Measurements from ENCODE around the gene HIGD1B.

Gene HIGD1B

GRCh38 chr17:44878627-44879221 is 31.0 kb downstream of the HIGD1B start:
- Histone ChIP-seq H3K27ac (replicated peaks) (no peak overlapping the region; the same call in 1 of the 2 replicates), H3K27me3 (ENCODE audit: insufficient read depth, poor library complexity, severe bottlenecking) (no peaks in the 10 kb centered on the region), H3K4me3 (replicated peaks; ENCODE audit: insufficient read depth, low read length) (no peak overlapping the region)
- peak in 1 of 2 experiments; percentile 13 for DNase-seq (ENCODE audit: low read depth in 1 of 2, low spot score in 1 of 2)
- TF ChIP-seq, protein P1, sequence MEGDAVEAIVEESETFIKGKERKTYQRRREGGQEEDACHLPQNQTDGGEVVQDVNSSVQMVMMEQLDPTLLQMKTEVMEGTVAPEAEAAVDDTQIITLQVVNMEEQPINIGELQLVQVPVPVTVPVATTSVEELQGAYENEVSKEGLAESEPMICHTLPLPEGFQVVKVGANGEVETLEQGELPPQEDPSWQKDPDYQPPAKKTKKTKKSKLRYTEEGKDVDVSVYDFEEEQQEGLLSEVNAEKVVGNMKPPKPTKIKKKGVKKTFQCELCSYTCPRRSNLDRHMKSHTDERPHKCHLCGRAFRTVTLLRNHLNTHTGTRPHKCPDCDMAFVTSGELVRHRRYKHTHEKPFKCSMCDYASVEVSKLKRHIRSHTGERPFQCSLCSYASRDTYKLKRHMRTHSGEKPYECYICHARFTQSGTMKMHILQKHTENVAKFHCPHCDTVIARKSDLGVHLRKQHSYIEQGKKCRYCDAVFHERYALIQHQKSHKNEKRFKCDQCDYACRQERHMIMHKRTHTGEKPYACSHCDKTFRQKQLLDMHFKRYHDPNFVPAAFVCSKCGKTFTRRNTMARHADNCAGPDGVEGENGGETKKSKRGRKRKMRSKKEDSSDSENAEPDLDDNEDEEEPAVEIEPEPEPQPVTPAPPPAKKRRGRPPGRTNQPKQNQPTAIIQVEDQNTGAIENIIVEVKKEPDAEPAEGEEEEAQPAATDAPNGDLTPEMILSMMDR (IDR thresholded peaks at IDR 0.05; ENCODE audit: insufficient read depth, low read length) = peak; percentile 29
- TF ChIP-seq POLR2AphosphoS5 (IDR thresholded peaks at IDR 0.05; ENCODE audit: low read depth) = no peak

GRCh38 chr17:44879376-44879775 is 31.7 kb downstream of the HIGD1B start:
- TF ChIP-seq, protein P2, sequence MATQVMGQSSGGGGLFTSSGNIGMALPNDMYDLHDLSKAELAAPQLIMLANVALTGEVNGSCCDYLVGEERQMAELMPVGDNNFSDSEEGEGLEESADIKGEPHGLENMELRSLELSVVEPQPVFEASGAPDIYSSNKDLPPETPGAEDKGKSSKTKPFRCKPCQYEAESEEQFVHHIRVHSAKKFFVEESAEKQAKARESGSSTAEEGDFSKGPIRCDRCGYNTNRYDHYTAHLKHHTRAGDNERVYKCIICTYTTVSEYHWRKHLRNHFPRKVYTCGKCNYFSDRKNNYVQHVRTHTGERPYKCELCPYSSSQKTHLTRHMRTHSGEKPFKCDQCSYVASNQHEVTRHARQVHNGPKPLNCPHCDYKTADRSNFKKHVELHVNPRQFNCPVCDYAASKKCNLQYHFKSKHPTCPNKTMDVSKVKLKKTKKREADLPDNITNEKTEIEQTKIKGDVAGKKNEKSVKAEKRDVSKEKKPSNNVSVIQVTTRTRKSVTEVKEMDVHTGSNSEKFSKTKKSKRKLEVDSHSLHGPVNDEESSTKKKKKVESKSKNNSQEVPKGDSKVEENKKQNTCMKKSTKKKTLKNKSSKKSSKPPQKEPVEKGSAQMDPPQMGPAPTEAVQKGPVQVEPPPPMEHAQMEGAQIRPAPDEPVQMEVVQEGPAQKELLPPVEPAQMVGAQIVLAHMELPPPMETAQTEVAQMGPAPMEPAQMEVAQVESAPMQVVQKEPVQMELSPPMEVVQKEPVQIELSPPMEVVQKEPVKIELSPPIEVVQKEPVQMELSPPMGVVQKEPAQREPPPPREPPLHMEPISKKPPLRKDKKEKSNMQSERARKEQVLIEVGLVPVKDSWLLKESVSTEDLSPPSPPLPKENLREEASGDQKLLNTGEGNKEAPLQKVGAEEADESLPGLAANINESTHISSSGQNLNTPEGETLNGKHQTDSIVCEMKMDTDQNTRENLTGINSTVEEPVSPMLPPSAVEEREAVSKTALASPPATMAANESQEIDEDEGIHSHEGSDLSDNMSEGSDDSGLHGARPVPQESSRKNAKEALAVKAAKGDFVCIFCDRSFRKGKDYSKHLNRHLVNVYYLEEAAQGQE (IDR thresholded peaks at IDR 0.05; ENCODE audit: insufficient replicate concordance, low read depth) = no peak
- TF ChIP-seq POLR2AphosphoS5 (IDR thresholded peaks at IDR 0.05; ENCODE audit: low read depth) = no peak
- no peak for TF ChIP-seq GABPA (IDR thresholded peaks at IDR 0.05; ENCODE audit: low read depth)
- TF ChIP-seq, protein P1 (IDR thresholded peaks at IDR 0.05; ENCODE audit: insufficient read depth, low read length) = no peak
- TF ChIP-seq SPI1 (IDR thresholded peaks at IDR 0.05; ENCODE audit: borderline replicate concordance, low read depth) = no peak
- H3K27me3 ChIP-seq (ENCODE audit: insufficient read depth, poor library complexity, severe bottlenecking) = no peaks in the 10 kb centered on the region
- H3K4me3 ChIP-seq (replicated peaks; ENCODE audit: insufficient read depth, low read length) = no peak overlapping the region
- no peak for DNase-seq (ENCODE audit: low read depth in 1 of 2, low spot score in 1 of 2)
- H3K27ac ChIP-seq (replicated peaks) = no peak overlapping the region

DNA sequence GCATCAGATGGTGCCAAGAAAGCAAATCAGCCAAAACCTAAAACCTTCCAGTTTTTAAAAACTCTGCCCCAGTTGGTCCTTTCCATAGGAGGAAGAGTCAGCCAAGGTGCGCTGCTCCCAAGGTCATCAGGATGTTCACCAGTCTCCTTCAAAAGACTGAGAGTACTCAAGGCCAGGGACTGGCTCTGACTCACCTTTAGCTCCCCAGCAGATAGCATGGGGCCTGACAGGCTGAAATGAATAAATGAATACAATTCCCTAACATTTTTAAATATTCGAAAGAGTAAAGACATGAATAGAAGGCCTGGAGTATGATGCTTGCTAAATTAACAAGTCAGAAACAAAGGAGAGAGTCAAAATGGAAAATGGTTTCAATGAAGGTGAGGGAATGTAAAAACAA is 32.4 kb downstream of the HIGD1B start:
- Histone ChIP-seq H3K4me3 (replicated peaks; ENCODE audit: insufficient read depth, low read length) (no peak overlapping the region), H3K27ac (replicated peaks) (no peak overlapping the region), H3K27me3 (ENCODE audit: insufficient read depth, poor library complexity, severe bottlenecking) (no peaks in the 10 kb centered on the region)
- no peak for DNase-seq (ENCODE audit: low read depth in 1 of 2, low spot score in 1 of 2)
- TF ChIP-seq GABPA (IDR thresholded peaks at IDR 0.05; ENCODE audit: low read depth) = no peak
- no peak for TF ChIP-seq POLR2AphosphoS5 (IDR thresholded peaks at IDR 0.05; ENCODE audit: low read depth)
- TF ChIP-seq, protein P2 (IDR thresholded peaks at IDR 0.05; ENCODE audit: insufficient replicate concordance, low read depth) = no peak
- TF ChIP-seq, protein P1 (IDR thresholded peaks at IDR 0.05; ENCODE audit: insufficient read depth, low read length) = no peak
- TF ChIP-seq SPI1 (IDR thresholded peaks at IDR 0.05; ENCODE audit: borderline replicate concordance, low read depth) = no peak

GRCh38 chr17:44881145-44881544 is 33.5 kb downstream of the HIGD1B start:
- H3K4me3 ChIP-seq (replicated peaks; ENCODE audit: insufficient read depth, low read length) = no peak overlapping the region
- no peaks in the 10 kb centered on the region for H3K27me3 ChIP-seq (ENCODE audit: insufficient read depth, poor library complexity, severe bottlenecking)
- H3K27ac ChIP-seq (replicated peaks) = no peak overlapping the region
- no peak for DNase-seq (ENCODE audit: low read depth in 1 of 2, low spot score in 1 of 2)
- no peak for TF ChIP-seq POLR2AphosphoS5 (IDR thresholded peaks at IDR 0.05; ENCODE audit: low read depth)
- TF ChIP-seq, protein P1 (IDR thresholded peaks at IDR 0.05; ENCODE audit: insufficient read depth, low read length) = no peak
- TF ChIP-seq, protein P2 (IDR thresholded peaks at IDR 0.05; ENCODE audit: insufficient replicate concordance, low read depth) = no peak
- no peak for TF ChIP-seq SPI1 (IDR thresholded peaks at IDR 0.05; ENCODE audit: borderline replicate concordance, low read depth)
- no peak for TF ChIP-seq GABPA (IDR thresholded peaks at IDR 0.05; ENCODE audit: low read depth)
